Motor neuron (in vitro differentiated cells): ENCODE results near the gene ZNF124. TPM values are rescaled to one million over a fixed set of nuclear protein-coding genes. Genes with fewer than 3 reads are reported as not detected.
"Not testable (repeated sequence)": the region's sequence is repeated elsewhere in the genome, so short reads cannot be mapped to it uniquely, and the experiment has no call there.

ENCODE experiments used
- ATAC-seq, 8 experiments: fragments of 200-7000 bp; cut with Tn5 transposase; replicated peaks in 6 of 8; 2 replicates each; pipeline ENCODE4 v1.8.0; 2021; ENCODE audit warnings: mild to moderate bottlenecking in 8 of 8, moderate library complexity in 8 of 8
- H3K27ac ChIP-seq, 2 donors: fragments of 250-450 bp; sonication (Bioruptor Pico); 2 replicates each; pipeline ENCODE4 v1.9.0; 2021; ENCODE audit warnings: antibody characterized with exemption in 2 of 2, mild to moderate bottlenecking in 2 of 2, moderate library complexity in 1 of 2
- H3K4me1 ChIP-seq, 2 donors: fragments of 250-450 bp; sonication (Bioruptor Pico); replicated peaks in 1 of 2; 2 replicates each; pipeline ENCODE4 v1.6.1; 2021; ENCODE audit warnings: antibody characterized with exemption in 2 of 2, mild to moderate bottlenecking in 2 of 2, moderate library complexity in 1 of 2
- H3K4me3 ChIP-seq, 5 donors: fragments of 250-450 bp; sonication (Bioruptor Pico); 2 replicates each; pipeline ENCODE4 v1.9.0; 2021; ENCODE audit warnings: antibody characterized with exemption in 5 of 5, mild to moderate bottlenecking in 5 of 5, moderate library complexity in 4 of 5
- WGBS, 10 experiments: fragments of 450-650 bp; shearing (Covaris generic); methylation state at CpG; one replicate each; pipeline ENCODE4 v1.0.0; 2022; 5-methylcytosine and 5-hydroxymethylcytosine counted together
- in situ Hi-C, 9 experiments: fragments of 400-800 bp; cut with MboI; loops; one replicate each; pipeline ENCODE4 v1.15.0; 2021; ENCODE audit warnings: low sequenced_read_pairs in 9 of 9, low pct_unique_long_range_greater_than_20kb in 2 of 9; ENCODE audit not compliant: unreplicated experiment in 9 of 9
- total RNA-seq, 8 experiments: library from RNA; unstranded; fragments of 300-600 nt; gene quantifications; 2 replicates each; pipeline versions ENCODE4 v1.2.3 to v1.2.4, GENCODE V29; 2022

ZNF124 gene
- total RNA-seq, 8 experiments from 2014 or later: 21.5 to 160 (median 73.3) TPM

GRCh38 chr1:247193958-247194357 is 22.1 kb upstream of the ZNF124 start:
- Histone ChIP-seq H3K4me1 (no peaks in the 10 kb centered on the region), H3K27ac (no peak overlapping the region), H3K4me3 (no peak overlapping the region)
- no peak for ATAC-seq
- in situ Hi-C loops: no loop called here

GRCh38 chr1:247189981-247190798 is 18.4 kb upstream of the ZNF124 start:
- no peaks in the 10 kb centered on the region for H3K4me1 ChIP-seq
- no peak overlapping the region for H3K27ac ChIP-seq
- WGBS, 10 experiments: 56 to 100% (median 89%) methylated on average over 1 to 2 of the region's 2 CpGs; no CpG with 5 or more reads in 2 of the 10 experiments
- in situ Hi-C loops: no loop called here
- no peak overlapping the region for H3K4me3 ChIP-seq
- ATAC-seq: no peak

GRCh38 chr1:247185667-247186066 is 13.8 kb upstream of the ZNF124 start:
- ATAC-seq: no peak
- Histone ChIP-seq H3K27ac (no peak overlapping the region), H3K4me1 (no peaks in the 10 kb centered on the region), H3K4me3 (no peak overlapping the region)
- WGBS, 10 experiments: 14 to 100% (median 81%) methylated on average over 2 to 4 of the region's 4 CpGs
- in situ Hi-C loops: no loop called here

GRCh38 chr1:247184254-247184653 is 12.4 kb upstream of the ZNF124 start:
- 95 to 100% (median 100%) methylated on average over 1 to 4 of the region's 4 CpGs; no CpG with 5 or more reads in 1 of the 10 experiments for WGBS, 10 experiments
- in situ Hi-C loops: no loop called here
- ATAC-seq: no peak
- Histone ChIP-seq H3K4me3 (no peak overlapping the region), H3K27ac (no peak overlapping the region), H3K4me1 (no peaks in the 10 kb centered on the region)

GRCh38 chr1:247182994-247183393 is 11.2 kb upstream of the ZNF124 start:
- in situ Hi-C loops: no loop called here
- WGBS, 10 experiments: 80 to 100% (median 100%) methylated on average over 1 to 5 of the region's 7 CpGs; no CpG with 5 or more reads in 3 of the 10 experiments

GRCh38 chr1:247180581-247180980 is 8.8 kb upstream of the ZNF124 start:
- 40 to 100% (median 93%) methylated on average over 1 to 5 of the region's 5 CpGs; no CpG with 5 or more reads in 2 of the 10 experiments for WGBS, 10 experiments
- no peak overlapping the region for H3K27ac ChIP-seq
- no peak overlapping the region for H3K4me3 ChIP-seq
- no peak for ATAC-seq
- H3K4me1 ChIP-seq: no peaks in the 10 kb centered on the region
- in situ Hi-C loops: no loop called here

More at GRCh38 chr1:247182994-247183393, 11.2 kb upstream of the ZNF124 start:
- no peak for ATAC-seq
- Histone ChIP-seq H3K4me3 (no peak overlapping the region), H3K27ac (no peak overlapping the region), H3K4me1 (no peaks in the 10 kb centered on the region)

GRCh38 chr1:247177755-247178154 is 5.9 kb upstream of the ZNF124 start:
- in situ Hi-C loops: no loop called here
- no peaks in the 10 kb centered on the region for H3K4me1 ChIP-seq
- no peak overlapping the region for H3K4me3 ChIP-seq
- ATAC-seq: peak in 1 of 8 experiments; percentile 19
- H3K27ac ChIP-seq: no peak overlapping the region

- WGBS, 10 experiments: 48 to 98% (median 80%) methylated on average over 3 to 5 of the region's 5 CpGs; no CpG with 5 or more reads in 2 of the 10 experiments
- no peak overlapping the region for H3K27ac ChIP-seq
- H3K4me1 ChIP-seq: peaks cover 0 to 3% of the 10 kb centered on the region in 2 donors
- no peak for ATAC-seq
- no peak overlapping the region for H3K4me3 ChIP-seq
- in situ Hi-C loops: no loop called here
These were observed 3.6 kb upstream of the ZNF124 start for GRCh38 chr1:247175458-247175857.

- Histone ChIP-seq H3K4me3 (no peak overlapping the region), H3K27ac (no peak overlapping the region), H3K4me1 (peaks cover 3 to 5% of the 10 kb centered on the region in 2 donors)
- in situ Hi-C loops: no loop called here
- 60 to 90% (median 67%) methylated on average over 1 to 2 of the region's 2 CpGs; no CpG with 5 or more reads in 5 of the 10 experiments for WGBS, 10 experiments
- no peak for ATAC-seq
These were observed 1.6 kb upstream of the ZNF124 start for GRCh38 chr1:247173431-247173830.

GRCh38 chr1:247172996-247173395 is 1.2 kb upstream of the ZNF124 start:
- Histone ChIP-seq H3K27ac (no peak overlapping the region), H3K4me1 (peaks cover 3 to 5% of the 10 kb centered on the region in 2 donors), H3K4me3 (no peak overlapping the region)
- in situ Hi-C loops: no loop called here
- no peak for ATAC-seq
- 55 to 100% (median 92%) methylated on average over 1 to 4 of the region's 4 CpGs; no CpG with 5 or more reads in 1 of the 10 experiments for WGBS, 10 experiments

GRCh38 chr1:247171443-247171842 is 377 bp downstream of the ZNF124 start:
- H3K27ac ChIP-seq, H3K4me1 ChIP-seq, in situ Hi-C loops, H3K4me3 ChIP-seq: not testable (repeated sequence)
- no CpG with 5 or more reads among the region's 46 CpGs for WGBS, 10 experiments
- ATAC-seq: peak; percentile 70 to 85 (median 77)

- WGBS, 10 experiments: 82 to 100% (median 100%) methylated on average over 2 to 4 of the region's 4 CpGs; no CpG with 5 or more reads in 1 of the 10 experiments
- H3K4me3 ChIP-seq: no peak overlapping the region
- in situ Hi-C loops: no loop called here
- no peak overlapping the region for H3K27ac ChIP-seq
- no peak for ATAC-seq
- peaks cover 0 to 5% of the 10 kb centered on the region in 2 donors for H3K4me1 ChIP-seq
These were observed 6.1 kb downstream of the ZNF124 start for GRCh38 chr1:247165674-247166073.

- Histone ChIP-seq H3K4me3 (no peak overlapping the region), H3K27ac (no peak overlapping the region), H3K4me1 (peaks cover 0 to 5% of the 10 kb centered on the region in 2 donors)
- in situ Hi-C loops: no loop called here
- ATAC-seq: no peak
- 83 to 100% (median 98%) methylated on average over 1 to 6 of the region's 6 CpGs; no CpG with 5 or more reads in 2 of the 10 experiments for WGBS, 10 experiments
These were observed 7.1 kb downstream of the ZNF124 start for GRCh38 chr1:247164694-247165093.

GRCh38 chr1:247156787-247157232 is 15.0 kb downstream of the ZNF124 start:
- no peak overlapping the region for H3K4me3 ChIP-seq
- H3K4me1 ChIP-seq: no peaks in the 10 kb centered on the region
- in situ Hi-C loops: no loop called here
- no peak for ATAC-seq
- WGBS, 10 experiments: 89 to 100% (median 96%) methylated on average over 2 to 6 of the region's 6 CpGs; no CpG with 5 or more reads in 1 of the 10 experiments
- H3K27ac ChIP-seq: no peak overlapping the region
